Omental fat pad (tissue), 4 donors: ENCODE results near the gene WDR26. TPM values are rescaled to one million over a fixed set of nuclear protein-coding genes. Genes with fewer than 3 reads are reported as not detected.

Experiments used
- ATAC-seq: fragments of 150-250 bp; one replicate; pipeline ENCODE4 v1.9.1; 2016; ENCODE audit warnings: mild to moderate bottlenecking, moderate library complexity; ENCODE audit not compliant: low FRiP score
- DNase-seq: peaks from one replicate; pipeline ENCODE4 v3.0.0-alpha.2; 2019; ENCODE audit warnings: low spot score
- CTCF ChIP-seq, 3 donors: fragments of 450-650 bp; IDR thresholded peaks; one replicate each; pipeline ENCODE4 v1.5.1; 2016 to 2017; ENCODE audit warnings: antibody characterized with exemption in 3 of 3, mild to moderate bottlenecking in 3 of 3, moderate library complexity in 2 of 3
- total RNA-seq, 4 donors: library from RNA; depleted of rRNA; stranded (reverse); fragments of >200 nt; gene quantifications; one replicate each; pipeline ENCODE4 v1.1.0, GENCODE V29; 2016

WDR26 gene
- total RNA-seq, 4 donors from 2014 or later = 79.9 to 101 (median 93.8) TPM

GRCh38 chr1:224435318-224435763 is 744 bp upstream of the WDR26 start:
- DNase-seq (no peak), ATAC-seq (peak; percentile 4)
- no peak for TF ChIP-seq CTCF (IDR thresholded peaks at IDR 0.05)

- no peak for DNase-seq
- no peak for TF ChIP-seq CTCF (IDR thresholded peaks at IDR 0.05)
- ATAC-seq = peak; percentile 42
Observed at GRCh38 chr1:224433701-224434672, 610 bp downstream of the WDR26 start.

- TF ChIP-seq CTCF (IDR thresholded peaks at IDR 0.05) = no peak
- DNase-seq = no peak
- ATAC-seq = no peak
Observed at GRCh38 chr1:224433041-224433691, 1.4 kb downstream of the WDR26 start.

GRCh38 chr1:224432672-224433040 is 1.9 kb downstream of the WDR26 start:
- ATAC-seq = no peak
- DNase-seq = no peak
- no peak for TF ChIP-seq CTCF (IDR thresholded peaks at IDR 0.05)

GRCh38 chr1:224432146-224432545 is 2.5 kb downstream of the WDR26 start:
- TF ChIP-seq CTCF (IDR thresholded peaks at IDR 0.05) = no peak
- DNase-seq = no peak
- no peak for ATAC-seq

- TF ChIP-seq CTCF (IDR thresholded peaks at IDR 0.05) = no peak
Observed at GRCh38 chr1:224431726-224432125, 2.9 kb downstream of the WDR26 start.

More at GRCh38 chr1:224431726-224432125, 2.9 kb downstream of the WDR26 start:
- DNase-seq = no peak
- ATAC-seq = no peak
